HG03097 (cell line): ENCODE data around the gene ZC3H11A.

Source experiments
- ATAC-seq: cut with Tn5 transposase; IDR thresholded peaks from one replicate; pipeline ENCODE4 v1.9.1; 2021; ENCODE audit not compliant: unreplicated experiment, low FRiP score

The ZC3H11A gene

GRCh38 chr1:203839081-203839480, 43.7 kb downstream of the ZC3H11A start:
- no peak for ATAC-seq

GRCh38 chr1:203840208-203840808, 44.9 kb downstream of the ZC3H11A start:
- ATAC-seq = no peak

- ATAC-seq = no peak
These were observed 47.1 kb downstream of the ZC3H11A start for GRCh38 chr1:203842559-203842876.

GRCh38 chr1:203843435-203843834, 48.0 kb downstream of the ZC3H11A start:
- no peak for ATAC-seq
